Measurements from ENCODE around the gene GPR37L1.
"Not testable (repeated sequence)": the region's sequence is repeated elsewhere in the genome, so short reads cannot be mapped to it uniquely, and the experiment has no call there.

GPR37L1 gene

DNA sequence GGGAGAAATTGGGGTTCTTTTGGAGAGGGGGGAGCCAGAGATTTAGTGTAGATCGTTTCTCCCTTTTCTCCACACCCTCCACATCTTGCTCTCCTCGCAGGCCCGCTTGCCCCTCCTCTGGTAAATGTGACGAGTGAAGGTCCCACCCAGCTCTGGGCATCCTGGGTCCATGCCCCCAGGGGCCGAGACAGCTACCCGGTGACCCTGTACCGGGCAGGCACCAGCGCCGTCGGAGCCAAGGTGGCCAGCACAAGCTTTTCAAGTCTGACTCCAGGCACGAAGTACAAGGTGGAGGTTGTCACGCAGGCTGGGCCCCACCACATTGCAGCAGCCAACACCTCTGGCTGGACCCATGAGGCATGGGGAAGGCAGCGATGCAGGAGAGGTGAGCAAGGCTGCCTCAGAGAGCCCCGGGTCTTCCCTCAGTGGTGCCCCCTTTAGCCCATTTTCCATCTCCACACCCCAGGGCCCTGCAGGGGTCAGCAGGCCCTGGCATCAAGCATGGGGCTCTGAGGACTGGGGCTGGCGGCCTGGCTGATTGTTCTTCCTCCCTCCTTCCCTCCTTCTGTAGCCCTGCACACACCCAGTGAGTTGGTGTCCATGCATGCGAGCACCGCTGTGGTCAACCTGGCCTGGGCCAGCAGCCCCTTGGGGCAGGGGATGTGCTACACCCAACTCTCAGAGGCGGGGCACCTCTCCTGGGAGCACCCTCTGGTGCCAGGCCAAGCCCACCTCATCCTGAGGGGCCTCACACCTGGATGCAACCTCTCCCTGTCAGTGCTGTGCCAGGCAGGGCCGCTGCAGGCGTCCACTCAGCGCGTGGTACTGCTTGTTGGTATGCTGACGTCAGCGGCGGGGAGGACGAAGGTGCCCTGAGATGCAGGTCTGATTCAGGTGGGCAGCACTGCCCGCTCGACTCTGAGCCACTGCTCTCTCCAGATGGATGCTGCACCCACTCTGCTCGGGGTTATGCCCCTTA, 54.5 kb downstream of the GPR37L1 start:
- DNase-seq = no peak

DNA sequence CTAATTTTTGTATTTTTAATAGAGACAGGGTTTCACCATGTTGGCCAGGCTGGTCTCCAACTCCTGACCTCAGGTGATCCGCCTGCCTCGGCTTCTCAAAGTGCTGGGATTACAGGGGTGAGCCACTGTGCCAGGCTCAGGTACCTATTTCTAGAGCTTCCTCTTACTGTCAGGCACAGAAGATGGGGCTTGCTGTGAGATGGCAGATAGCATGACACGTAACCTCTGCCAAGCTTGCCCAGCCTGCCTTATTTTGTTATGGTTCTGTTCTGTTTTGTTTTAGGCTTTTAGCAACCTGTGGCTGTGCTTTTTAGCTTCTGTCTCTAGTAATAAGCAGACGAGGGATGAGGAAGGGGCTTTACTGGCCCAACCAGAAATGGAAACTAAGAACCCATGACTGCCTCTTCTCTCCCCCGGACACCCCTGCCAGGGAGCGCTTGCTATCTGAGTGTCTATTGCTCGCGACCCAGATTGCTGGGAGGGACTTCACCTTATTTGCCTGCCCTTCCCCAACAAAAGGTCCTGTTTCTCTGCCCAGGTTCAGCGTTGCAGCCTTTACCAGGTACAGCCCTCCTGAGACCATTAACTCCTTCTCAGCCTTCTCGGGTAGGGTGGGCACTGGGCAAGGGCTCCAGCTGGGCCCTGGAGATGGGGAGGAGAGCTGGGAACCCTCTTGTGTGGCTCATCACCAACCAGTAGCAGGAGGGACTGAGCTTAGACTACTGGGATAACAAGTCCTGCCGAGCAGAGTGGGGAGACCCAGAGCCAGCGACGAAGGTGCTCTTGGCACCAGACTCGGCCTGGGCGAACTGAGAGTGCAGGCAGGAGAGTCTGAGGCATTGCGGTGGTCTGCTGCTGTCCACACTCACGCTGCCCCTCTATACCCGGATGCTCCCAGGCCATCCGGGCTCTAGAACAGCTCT, 57.4 kb downstream of the GPR37L1 start:
- no peak for DNase-seq

DNA sequence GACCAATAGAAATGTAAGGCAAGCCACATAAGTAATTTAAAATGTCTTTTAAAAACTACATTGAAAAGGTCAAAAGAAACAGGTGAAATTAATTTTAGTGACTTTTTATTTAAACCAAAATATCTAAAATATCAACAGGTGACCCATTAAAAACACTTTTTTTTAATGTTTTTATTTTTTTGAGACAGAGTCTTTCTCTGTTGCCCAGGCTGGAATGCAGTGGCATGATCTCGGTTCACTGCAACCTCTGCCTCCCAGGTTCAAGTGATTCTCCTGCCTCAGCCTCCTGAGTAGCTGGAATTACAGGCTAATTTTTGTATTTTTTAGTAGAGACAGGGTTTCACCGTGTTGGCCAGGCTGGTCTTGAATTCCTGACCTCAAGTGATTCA, 58.0 kb downstream of the GPR37L1 start:
- not testable (repeated sequence) for DNase-seq

DNA sequence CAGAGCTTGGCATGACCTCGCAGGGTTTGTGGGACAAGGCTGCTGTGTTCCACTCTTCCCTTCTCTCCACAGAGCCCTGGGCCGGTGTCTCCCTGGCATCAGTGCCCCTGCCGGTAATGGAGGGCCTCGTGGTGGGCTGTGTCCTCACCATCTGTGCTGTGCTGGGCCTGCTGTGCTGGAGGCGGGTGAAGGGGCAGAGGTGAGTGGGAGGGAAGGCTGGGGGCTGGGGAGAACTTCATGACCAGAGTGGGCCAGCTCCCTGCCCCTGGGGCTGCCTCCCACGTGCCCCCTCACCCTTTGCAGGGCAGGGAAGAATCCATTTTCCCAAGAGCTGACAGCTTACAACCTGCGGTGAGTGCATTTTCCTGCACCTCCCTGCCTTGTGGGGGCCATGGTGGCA, 58.9 kb downstream of the GPR37L1 start:
- DNase-seq = no peak

DNA sequence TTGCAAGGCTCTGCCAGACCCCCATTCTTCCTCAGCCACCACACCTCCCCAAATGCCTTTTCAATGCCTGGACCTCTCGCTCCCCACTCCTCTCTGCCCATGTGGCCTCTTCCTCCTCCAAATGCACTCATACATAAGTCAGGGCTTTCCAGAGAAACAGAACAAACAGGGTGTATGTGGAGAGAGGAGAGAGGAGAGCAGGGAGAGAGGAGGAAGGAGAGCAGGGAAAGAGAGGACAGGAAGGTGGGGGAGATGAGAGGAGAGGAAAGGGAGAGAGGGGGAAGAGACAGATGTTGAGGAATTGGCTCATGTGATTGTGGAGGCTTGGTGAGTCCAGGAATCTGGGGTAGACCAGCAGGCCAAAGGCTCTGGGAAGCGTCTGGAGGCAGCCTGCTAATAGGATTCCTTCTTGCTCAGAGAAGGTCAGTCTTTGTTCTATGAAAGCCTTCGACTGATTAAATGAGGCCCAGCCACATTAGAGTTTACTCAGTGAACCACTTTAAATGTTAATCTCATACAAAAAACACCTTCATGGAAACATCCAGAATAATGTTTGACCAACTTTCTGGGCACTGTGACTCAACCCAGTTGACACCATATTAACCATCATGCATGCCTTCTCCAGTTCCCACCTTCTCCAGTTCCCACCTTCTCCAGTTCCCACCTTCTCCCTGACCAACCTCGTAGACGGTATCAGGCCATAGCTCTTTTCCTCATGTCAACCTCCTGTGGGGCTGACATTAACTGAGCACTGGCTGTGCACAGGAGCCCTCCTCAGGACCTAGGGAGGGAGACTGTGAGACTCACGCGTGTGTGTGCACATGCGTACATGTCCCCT, 59.5 kb downstream of the GPR37L1 start:
- no peak for DNase-seq

Data from NCI-H1930 (cell line).